Skeletal muscle tissue (tissue), 4 donors: ENCODE results near the gene EREG. TPM values are rescaled to one million over a fixed set of nuclear protein-coding genes. Genes with fewer than 3 reads are reported as not detected.

Experiments used
- H3K27ac ChIP-seq: one replicate; pipeline ENCODE4 v1.7.0; 2013; ENCODE audit warnings: mild to moderate bottlenecking, low read depth, low read length, inconsistent platforms
- H3K27me3 ChIP-seq, 3 donors: one replicate each; pipeline ENCODE4 v1.7.0; 2013; ENCODE audit warnings: low read length in 3 of 3; ENCODE audit not compliant: control insufficient read depth in 3 of 3, insufficient read depth in 3 of 3
- H3K36me3 ChIP-seq, 3 donors: one replicate each; pipeline ENCODE4 v1.7.0; 2013; ENCODE audit warnings: low read length in 3 of 3; ENCODE audit not compliant: control insufficient read depth in 3 of 3, insufficient read depth in 3 of 3
- H3K4me1 ChIP-seq, 3 donors: one replicate each; pipeline ENCODE4 v1.7.0; 2013; ENCODE audit warnings: low read length in 3 of 3, mild to moderate bottlenecking in 3 of 3; ENCODE audit not compliant: control insufficient read depth in 3 of 3, insufficient read depth in 3 of 3
- H3K4me3 ChIP-seq, 3 donors: one replicate each; pipeline ENCODE4 v1.7.0; 2013; ENCODE audit warnings: low read length in 3 of 3
- H3K9ac ChIP-seq, 3 donors: one replicate each; pipeline ENCODE4 v1.7.0; 2013; ENCODE audit warnings: low read length in 3 of 3, mild to moderate bottlenecking in 3 of 3, moderate library complexity in 2 of 3, low read depth in 1 of 3
- H3K9me3 ChIP-seq, 3 donors: one replicate each; pipeline ENCODE4 v1.7.0; 2013; ENCODE audit warnings: low read length in 3 of 3; ENCODE audit not compliant: control insufficient read depth in 3 of 3
- total RNA-seq: library from RNA; depleted of rRNA; stranded (reverse); fragments of >200 nt; gene quantifications from one replicate; pipeline ENCODE4 v1.2.3, GENCODE V29; 2014
- donor health status: Osteomylitis.

EREG gene
- total RNA-seq, 1 donor from 2014 or later: not detected

- no peaks in the 10 kb centered on the region for H3K9me3 ChIP-seq
- H3K27ac ChIP-seq: no peak overlapping the region
- H3K9ac ChIP-seq: no peak overlapping the region
- H3K4me1 ChIP-seq: no peaks in the 10 kb centered on the region
- no peak overlapping the region for H3K4me3 ChIP-seq
- no peaks in the 10 kb centered on the region for H3K36me3 ChIP-seq
- H3K27me3 ChIP-seq: no peaks in the 10 kb centered on the region
Measured at GRCh38 chr4:74379912-74380311, 15.0 kb downstream of the EREG start.

GRCh38 chr4:74385386-74385785, 20.4 kb downstream of the EREG start:
- Histone ChIP-seq H3K4me1 (no peaks in the 10 kb centered on the region), H3K27me3 (peaks cover 0 to 3% (median 0%) of the 10 kb centered on the region in 3 donors), H3K9me3 (no peaks in the 10 kb centered on the region), H3K27ac (no peak overlapping the region), H3K9ac (no peak overlapping the region), H3K36me3 (no peaks in the 10 kb centered on the region), H3K4me3 (no peak overlapping the region)

GRCh38 chr4:74386159-74386558, 21.2 kb downstream of the EREG start:
- Histone ChIP-seq H3K9ac (no peak overlapping the region), H3K27me3 (peaks cover 0 to 3% (median 0%) of the 10 kb centered on the region in 3 donors), H3K4me1 (no peaks in the 10 kb centered on the region), H3K27ac (no peak overlapping the region), H3K4me3 (no peak overlapping the region), H3K36me3 (no peaks in the 10 kb centered on the region), H3K9me3 (no peaks in the 10 kb centered on the region)

DNA sequence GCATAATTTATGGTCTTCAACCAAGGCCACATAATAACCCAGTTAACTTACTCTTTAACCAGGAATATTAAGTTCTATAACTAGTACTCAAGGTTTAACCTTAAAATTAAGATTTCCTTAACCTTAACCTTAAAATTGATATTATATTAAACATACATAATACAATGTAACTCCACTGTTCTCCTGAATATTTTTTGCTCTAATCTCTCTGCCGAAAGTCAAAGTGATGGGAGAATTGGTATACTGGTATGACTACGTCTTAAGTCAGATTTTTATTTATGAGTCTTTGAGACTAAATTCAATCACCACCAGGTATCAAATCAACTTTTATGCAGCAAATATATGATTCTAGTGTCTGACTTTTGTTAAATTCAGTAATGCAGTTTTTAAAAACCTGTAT, 22.8 kb downstream of the EREG start:
- Histone ChIP-seq H3K9me3 (no peaks in the 10 kb centered on the region), H3K36me3 (no peaks in the 10 kb centered on the region), H3K4me1 (no peaks in the 10 kb centered on the region), H3K9ac (no peak overlapping the region), H3K27me3 (peaks cover 0 to 3% (median 0%) of the 10 kb centered on the region in 3 donors), H3K27ac (no peak overlapping the region), H3K4me3 (no peak overlapping the region)

GRCh38 chr4:74389494-74389893, 24.5 kb downstream of the EREG start:
- H3K9me3 ChIP-seq: no peaks in the 10 kb centered on the region
- H3K27me3 ChIP-seq: peaks cover 0 to 3% (median 0%) of the 10 kb centered on the region in 3 donors

DNA sequence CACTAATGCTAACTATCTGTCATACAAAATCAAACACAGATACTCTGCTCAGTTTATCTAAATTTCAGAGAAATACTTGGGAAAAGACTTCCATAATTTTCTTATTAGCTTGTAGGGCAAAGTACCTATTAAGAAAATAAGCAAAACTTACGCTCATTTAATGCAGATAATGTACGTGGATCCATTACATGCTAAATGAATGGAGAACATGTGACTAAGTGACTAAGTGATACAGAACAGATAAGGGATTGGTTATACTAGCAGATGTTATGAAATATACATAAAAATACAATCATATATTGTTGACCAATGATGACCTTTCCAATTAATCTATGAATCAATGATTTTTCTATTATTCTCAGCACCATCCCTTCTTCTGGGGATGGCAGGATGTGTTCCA, 25.7 kb downstream of the EREG start:
- Histone ChIP-seq H3K4me3 (no peak overlapping the region), H3K9ac (no peak overlapping the region), H3K36me3 (no peaks in the 10 kb centered on the region), H3K27me3 (peaks cover 0 to 3% (median 0%) of the 10 kb centered on the region in 3 donors), H3K4me1 (no peaks in the 10 kb centered on the region), H3K9me3 (no peaks in the 10 kb centered on the region), H3K27ac (no peak overlapping the region)

More at GRCh38 chr4:74389494-74389893, 24.5 kb downstream of the EREG start:
- no peak overlapping the region for H3K4me3 ChIP-seq
- H3K36me3 ChIP-seq: no peaks in the 10 kb centered on the region
- H3K27ac ChIP-seq: no peak overlapping the region
- no peak overlapping the region for H3K9ac ChIP-seq
- no peaks in the 10 kb centered on the region for H3K4me1 ChIP-seq

DNA sequence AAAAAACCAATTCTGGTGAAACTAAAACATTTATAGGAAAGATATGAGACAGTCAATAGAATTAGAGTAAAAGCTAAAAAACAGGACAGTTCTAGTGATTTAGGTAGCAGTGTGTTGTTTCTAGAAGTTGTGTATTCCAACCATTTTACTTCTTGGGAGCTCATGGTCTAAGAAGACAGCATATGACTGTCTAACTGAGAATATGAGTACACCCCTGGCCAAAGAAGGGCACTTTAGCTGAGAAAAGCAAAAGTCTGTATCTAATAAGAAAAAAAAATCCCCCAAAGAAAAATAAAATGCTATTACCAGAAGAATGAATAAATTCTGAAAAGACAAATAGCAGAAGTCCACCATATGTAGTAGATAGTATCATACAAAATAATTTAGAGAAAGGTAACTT, 26.4 kb downstream of the EREG start:
- Histone ChIP-seq H3K36me3 (no peaks in the 10 kb centered on the region), H3K9me3 (no peaks in the 10 kb centered on the region), H3K4me3 (no peak overlapping the region), H3K9ac (no peak overlapping the region), H3K27me3 (peaks cover 0 to 3% (median 0%) of the 10 kb centered on the region in 3 donors), H3K4me1 (no peaks in the 10 kb centered on the region), H3K27ac (no peak overlapping the region)

- H3K9ac ChIP-seq: no peak overlapping the region
- no peaks in the 10 kb centered on the region for H3K4me1 ChIP-seq
- no peak overlapping the region for H3K4me3 ChIP-seq
- no peaks in the 10 kb centered on the region for H3K36me3 ChIP-seq
- H3K9me3 ChIP-seq: no peaks in the 10 kb centered on the region
- H3K27ac ChIP-seq: no peak overlapping the region
- peaks cover 0 to 3% (median 0%) of the 10 kb centered on the region in 3 donors for H3K27me3 ChIP-seq
Measured at GRCh38 chr4:74391890-74392475, 27.0 kb downstream of the EREG start.

GRCh38 chr4:74394476-74395136, 29.7 kb downstream of the EREG start:
- Histone ChIP-seq H3K36me3 (no peaks in the 10 kb centered on the region), H3K9ac (no peak overlapping the region), H3K4me3 (no peak overlapping the region), H3K27me3 (peaks cover 0 to under 1% (median 0%) of the 10 kb centered on the region in 3 donors), H3K4me1 (no peaks in the 10 kb centered on the region), H3K9me3 (no peaks in the 10 kb centered on the region), H3K27ac (no peak overlapping the region)

DNA sequence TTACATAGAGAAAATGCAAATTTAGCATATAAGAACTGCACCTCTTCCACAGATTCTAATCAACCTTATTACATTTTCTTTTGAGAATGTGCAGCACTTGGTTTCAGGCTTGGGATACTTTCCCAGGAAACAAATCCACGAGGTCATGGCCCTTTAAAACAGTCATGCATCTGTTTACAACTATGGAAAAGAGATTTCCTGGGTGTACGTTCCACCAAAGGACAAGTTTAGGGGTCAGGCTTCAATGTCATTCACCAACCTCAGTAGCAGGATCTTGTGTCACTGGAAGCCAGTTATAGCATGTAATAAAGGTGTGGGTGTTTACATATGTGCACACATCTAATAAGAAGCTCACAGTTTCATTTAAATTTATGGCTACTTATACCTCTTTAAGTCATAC, 30.7 kb downstream of the EREG start:
- no peaks in the 10 kb centered on the region for H3K27me3 ChIP-seq
- no peak overlapping the region for H3K27ac ChIP-seq
- H3K4me1 ChIP-seq: no peaks in the 10 kb centered on the region
- no peak overlapping the region for H3K4me3 ChIP-seq
- no peak overlapping the region for H3K9ac ChIP-seq
- no peaks in the 10 kb centered on the region for H3K9me3 ChIP-seq
- no peaks in the 10 kb centered on the region for H3K36me3 ChIP-seq
